OCI-LY1 (cell line): ENCODE results near the gene AASS.

ENCODE experiments used
- EZH2 ChIP-seq: fragments of 200-600 bp; sonication (generic), shearing (Covaris generic); IDR thresholded peaks from 2 replicates; pipeline ENCODE4 v1.8.0; 2017; ENCODE audit warnings: borderline replicate concordance, mixed run types, mild to moderate bottlenecking, antibody characterized with exemption, low read length, moderate library complexity, mixed read lengths
- TF ChIP-seq, protein P1 (sequence below): fragments of 200-600 bp; sonication (generic), shearing (Covaris generic); IDR thresholded peaks from 2 replicates; pipeline ENCODE4 v1.5.1; 2017; ENCODE audit warnings: mild to moderate bottlenecking, antibody characterized with exemption, low read length, moderate library complexity, mixed read lengths

GRCh38 chr7:122166275-122166674, 22.2 kb upstream of the AASS start:
- TF ChIP-seq, protein P1, sequence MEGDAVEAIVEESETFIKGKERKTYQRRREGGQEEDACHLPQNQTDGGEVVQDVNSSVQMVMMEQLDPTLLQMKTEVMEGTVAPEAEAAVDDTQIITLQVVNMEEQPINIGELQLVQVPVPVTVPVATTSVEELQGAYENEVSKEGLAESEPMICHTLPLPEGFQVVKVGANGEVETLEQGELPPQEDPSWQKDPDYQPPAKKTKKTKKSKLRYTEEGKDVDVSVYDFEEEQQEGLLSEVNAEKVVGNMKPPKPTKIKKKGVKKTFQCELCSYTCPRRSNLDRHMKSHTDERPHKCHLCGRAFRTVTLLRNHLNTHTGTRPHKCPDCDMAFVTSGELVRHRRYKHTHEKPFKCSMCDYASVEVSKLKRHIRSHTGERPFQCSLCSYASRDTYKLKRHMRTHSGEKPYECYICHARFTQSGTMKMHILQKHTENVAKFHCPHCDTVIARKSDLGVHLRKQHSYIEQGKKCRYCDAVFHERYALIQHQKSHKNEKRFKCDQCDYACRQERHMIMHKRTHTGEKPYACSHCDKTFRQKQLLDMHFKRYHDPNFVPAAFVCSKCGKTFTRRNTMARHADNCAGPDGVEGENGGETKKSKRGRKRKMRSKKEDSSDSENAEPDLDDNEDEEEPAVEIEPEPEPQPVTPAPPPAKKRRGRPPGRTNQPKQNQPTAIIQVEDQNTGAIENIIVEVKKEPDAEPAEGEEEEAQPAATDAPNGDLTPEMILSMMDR: no peak
- TF ChIP-seq EZH2: no peak
